Sigmoid colon (tissue), 4 donors: Measurements from ENCODE around the gene KIR2DL4.
"Not testable (repeated sequence)": the region's sequence is repeated elsewhere in the genome, so short reads cannot be mapped to it uniquely, and the experiment has no call there.

Source experiments
- CTCF ChIP-seq, 4 experiments: fragments of 450-650 bp in 3 of 4; fragments of 200-600 bp in 1 of 4; IDR thresholded peaks; one replicate each; pipeline ENCODE4 v1.5.1; 2016 to 2019; ENCODE audit warnings: antibody characterized with exemption in 4 of 4, mild to moderate bottlenecking in 3 of 4, moderate library complexity in 2 of 4
- EP300 ChIP-seq, 4 donors: sonication (generic); formaldehyde crosslinking; IDR thresholded peaks; one replicate each; pipeline ENCODE4 v1.6.1; 2017; ENCODE audit warnings: antibody characterized with exemption in 4 of 4
- POLR2A ChIP-seq, 2 donors: fragments of 450-650 bp; IDR thresholded peaks; one replicate each; pipeline ENCODE4 v1.6.1; 2016; ENCODE audit warnings: antibody characterized with exemption in 2 of 2, mild to moderate bottlenecking in 2 of 2, moderate library complexity in 2 of 2
- POLR2AphosphoS5 ChIP-seq, 4 donors: sonication (generic); formaldehyde crosslinking; IDR thresholded peaks; one replicate each; pipeline ENCODE4 v1.6.1; 2017; ENCODE audit warnings: antibody characterized with exemption in 4 of 4

- not testable (repeated sequence) for TF ChIP-seq CTCF, POLR2AphosphoS5, POLR2A, EP300 (IDR thresholded peaks at IDR 0.05)
These were observed 12.8 kb downstream of the KIR2DL4 start, which contains the start of gene KIR3DL1 for GRCh38 chr19:54816251-54816650.
